ENCODE data around the gene KATNA1.

DNA sequence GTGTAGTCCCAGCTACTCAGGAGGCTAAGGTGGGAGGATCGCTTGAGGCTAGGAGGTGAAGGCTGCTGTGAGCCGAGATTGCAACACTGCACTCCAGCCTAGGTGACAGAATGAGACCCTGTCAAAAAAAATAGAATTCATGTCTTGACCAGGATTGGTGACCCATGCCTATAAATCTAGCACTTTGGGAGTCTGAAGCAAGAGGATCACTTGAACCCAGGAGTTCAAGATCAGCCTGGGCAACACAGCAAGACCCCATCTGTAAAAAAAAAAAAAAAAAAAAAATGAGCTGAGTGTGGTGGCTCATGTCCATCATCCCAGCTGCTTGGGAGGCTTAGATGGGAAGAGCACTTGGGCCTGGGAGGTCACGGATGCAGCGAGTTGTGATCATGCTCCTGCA lies 48.0 kb downstream of the KATNA1 start:
- TF ChIP-seq, protein P1, sequence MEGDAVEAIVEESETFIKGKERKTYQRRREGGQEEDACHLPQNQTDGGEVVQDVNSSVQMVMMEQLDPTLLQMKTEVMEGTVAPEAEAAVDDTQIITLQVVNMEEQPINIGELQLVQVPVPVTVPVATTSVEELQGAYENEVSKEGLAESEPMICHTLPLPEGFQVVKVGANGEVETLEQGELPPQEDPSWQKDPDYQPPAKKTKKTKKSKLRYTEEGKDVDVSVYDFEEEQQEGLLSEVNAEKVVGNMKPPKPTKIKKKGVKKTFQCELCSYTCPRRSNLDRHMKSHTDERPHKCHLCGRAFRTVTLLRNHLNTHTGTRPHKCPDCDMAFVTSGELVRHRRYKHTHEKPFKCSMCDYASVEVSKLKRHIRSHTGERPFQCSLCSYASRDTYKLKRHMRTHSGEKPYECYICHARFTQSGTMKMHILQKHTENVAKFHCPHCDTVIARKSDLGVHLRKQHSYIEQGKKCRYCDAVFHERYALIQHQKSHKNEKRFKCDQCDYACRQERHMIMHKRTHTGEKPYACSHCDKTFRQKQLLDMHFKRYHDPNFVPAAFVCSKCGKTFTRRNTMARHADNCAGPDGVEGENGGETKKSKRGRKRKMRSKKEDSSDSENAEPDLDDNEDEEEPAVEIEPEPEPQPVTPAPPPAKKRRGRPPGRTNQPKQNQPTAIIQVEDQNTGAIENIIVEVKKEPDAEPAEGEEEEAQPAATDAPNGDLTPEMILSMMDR (IDR thresholded peaks at IDR 0.05; ENCODE audit: low read depth, low read length, missing input control), result no peak
- TF ChIP-seq YY1 (IDR thresholded peaks at IDR 0.05), result no peak
- TF ChIP-seq RAD21 (IDR thresholded peaks at IDR 0.05), result no peak
- TF ChIP-seq, protein P2, sequence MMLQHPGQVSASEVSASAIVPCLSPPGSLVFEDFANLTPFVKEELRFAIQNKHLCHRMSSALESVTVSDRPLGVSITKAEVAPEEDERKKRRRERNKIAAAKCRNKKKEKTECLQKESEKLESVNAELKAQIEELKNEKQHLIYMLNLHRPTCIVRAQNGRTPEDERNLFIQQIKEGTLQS (IDR thresholded peaks at IDR 0.05), result no peak
- no peak for TF ChIP-seq TAF1 (conservative IDR thresholded peaks at IDR 0.05)
- TF ChIP-seq, protein P3, sequence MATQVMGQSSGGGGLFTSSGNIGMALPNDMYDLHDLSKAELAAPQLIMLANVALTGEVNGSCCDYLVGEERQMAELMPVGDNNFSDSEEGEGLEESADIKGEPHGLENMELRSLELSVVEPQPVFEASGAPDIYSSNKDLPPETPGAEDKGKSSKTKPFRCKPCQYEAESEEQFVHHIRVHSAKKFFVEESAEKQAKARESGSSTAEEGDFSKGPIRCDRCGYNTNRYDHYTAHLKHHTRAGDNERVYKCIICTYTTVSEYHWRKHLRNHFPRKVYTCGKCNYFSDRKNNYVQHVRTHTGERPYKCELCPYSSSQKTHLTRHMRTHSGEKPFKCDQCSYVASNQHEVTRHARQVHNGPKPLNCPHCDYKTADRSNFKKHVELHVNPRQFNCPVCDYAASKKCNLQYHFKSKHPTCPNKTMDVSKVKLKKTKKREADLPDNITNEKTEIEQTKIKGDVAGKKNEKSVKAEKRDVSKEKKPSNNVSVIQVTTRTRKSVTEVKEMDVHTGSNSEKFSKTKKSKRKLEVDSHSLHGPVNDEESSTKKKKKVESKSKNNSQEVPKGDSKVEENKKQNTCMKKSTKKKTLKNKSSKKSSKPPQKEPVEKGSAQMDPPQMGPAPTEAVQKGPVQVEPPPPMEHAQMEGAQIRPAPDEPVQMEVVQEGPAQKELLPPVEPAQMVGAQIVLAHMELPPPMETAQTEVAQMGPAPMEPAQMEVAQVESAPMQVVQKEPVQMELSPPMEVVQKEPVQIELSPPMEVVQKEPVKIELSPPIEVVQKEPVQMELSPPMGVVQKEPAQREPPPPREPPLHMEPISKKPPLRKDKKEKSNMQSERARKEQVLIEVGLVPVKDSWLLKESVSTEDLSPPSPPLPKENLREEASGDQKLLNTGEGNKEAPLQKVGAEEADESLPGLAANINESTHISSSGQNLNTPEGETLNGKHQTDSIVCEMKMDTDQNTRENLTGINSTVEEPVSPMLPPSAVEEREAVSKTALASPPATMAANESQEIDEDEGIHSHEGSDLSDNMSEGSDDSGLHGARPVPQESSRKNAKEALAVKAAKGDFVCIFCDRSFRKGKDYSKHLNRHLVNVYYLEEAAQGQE (IDR thresholded peaks at IDR 0.05), result no peak
- TF ChIP-seq JUND (IDR thresholded peaks at IDR 0.05), result no peak
- no peak for TF ChIP-seq HNF4A (conservative IDR thresholded peaks at IDR 0.05)
- no peak for TF ChIP-seq EGR1 (IDR thresholded peaks at IDR 0.05; ENCODE audit: low read depth in 2 of 2)
- no peak for TF ChIP-seq FOXA1 (IDR thresholded peaks at IDR 0.05)
- TF ChIP-seq NR2F2 (IDR thresholded peaks at IDR 0.05), result no peak
- TF ChIP-seq, protein P4, sequence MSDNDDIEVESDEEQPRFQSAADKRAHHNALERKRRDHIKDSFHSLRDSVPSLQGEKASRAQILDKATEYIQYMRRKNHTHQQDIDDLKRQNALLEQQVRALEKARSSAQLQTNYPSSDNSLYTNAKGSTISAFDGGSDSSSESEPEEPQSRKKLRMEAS (IDR thresholded peaks at IDR 0.05), result no peak
